ENCODE measurements around the gene APOL3.
A peak's percentile ranks its signal among the peaks of the same experiment; 100 is the strongest.
"Not testable (repeated sequence)": the region's sequence is repeated elsewhere in the genome, so short reads cannot be mapped to it uniquely, and the experiment has no call there.

APOL3 gene, protein sequence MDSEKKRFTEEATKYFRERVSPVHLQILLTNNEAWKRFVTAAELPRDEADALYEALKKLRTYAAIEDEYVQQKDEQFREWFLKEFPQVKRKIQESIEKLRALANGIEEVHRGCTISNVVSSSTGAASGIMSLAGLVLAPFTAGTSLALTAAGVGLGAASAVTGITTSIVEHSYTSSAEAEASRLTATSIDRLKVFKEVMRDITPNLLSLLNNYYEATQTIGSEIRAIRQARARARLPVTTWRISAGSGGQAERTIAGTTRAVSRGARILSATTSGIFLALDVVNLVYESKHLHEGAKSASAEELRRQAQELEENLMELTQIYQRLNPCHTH

DNA sequence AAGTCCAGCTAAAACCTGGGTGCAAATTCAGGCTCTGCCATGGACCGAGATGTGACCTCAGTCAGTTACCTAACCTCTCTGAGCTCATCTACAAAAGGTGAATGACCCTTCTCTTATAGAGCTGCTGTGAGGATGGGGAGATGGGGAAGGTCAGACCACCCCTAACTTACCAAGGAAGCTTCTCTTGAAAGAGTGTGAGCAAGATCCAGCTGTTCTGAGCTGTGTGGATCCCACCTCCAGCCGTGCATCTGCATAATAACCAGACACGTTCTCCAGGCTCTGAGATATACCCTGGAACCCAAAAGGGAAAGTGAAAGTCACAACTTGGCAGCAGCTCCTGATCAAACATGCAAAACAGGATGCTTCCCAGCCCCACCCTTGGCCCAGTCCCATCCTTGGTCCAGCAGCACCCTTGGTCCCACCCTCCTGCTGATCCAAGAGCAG lies at the start of gene APOL3:
TSS of gene APOL3 (minus strand) at position 257 of the 444 bp plus-strand sequence. CDS start 11,700 bp downstream, outside the sequence.
- Mint-ChIP-seq H3K4me3 (peak within 1 kb of the TSS; percentile 97), H3K4me1 (peaks cover 83% of the 10 kb centered on the region), H3K27me3 (no peaks in the 10 kb centered on the region), H3K9me3 (no peaks in the 10 kb centered on the region), H3K27ac (ENCODE audit: low read depth) (peak within 1 kb of the TSS; percentile 99), H3K36me3 (ENCODE audit: insufficient read depth) (peaks cover 39% of the 10 kb centered on the region)
- ATAC-seq (replicated peaks; ENCODE audit: extremely low read depth, poor library complexity, severe bottlenecking) = peak; percentile 41
- DNase-seq (ENCODE audit: low spot score in 2 of 2) = peak in 1 of 2 donors; percentile 37

DNA sequence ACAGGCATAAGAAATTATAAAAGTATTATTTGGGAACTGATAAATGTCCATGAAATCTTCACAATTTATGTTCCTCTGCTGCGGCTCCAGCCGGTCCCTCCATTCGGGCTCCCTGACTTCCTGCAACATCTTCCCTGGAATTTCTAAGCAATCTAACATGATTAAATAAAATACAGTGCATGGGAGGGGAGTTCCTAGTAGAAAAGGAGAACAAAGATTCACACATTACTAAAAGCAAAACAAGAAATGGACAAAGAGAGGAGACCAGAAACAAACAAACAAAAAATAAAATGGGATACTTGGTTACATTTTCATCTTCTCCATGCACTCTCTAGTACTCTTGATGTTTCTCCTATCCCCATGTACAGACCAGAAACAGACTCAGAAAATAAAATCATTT lies 49.7 kb upstream of the APOL3 start:
- H3K9me3 Mint-ChIP-seq = no peaks in the 10 kb centered on the region
- H3K27me3 Mint-ChIP-seq = peaks cover 70% of the 10 kb centered on the region
- H3K4me3 Mint-ChIP-seq = no peak overlapping the region
- H3K27ac Mint-ChIP-seq (ENCODE audit: low read depth) = no peak overlapping the region
- H3K4me1 Mint-ChIP-seq = peaks cover 10% of the 10 kb centered on the region
- DNase-seq (ENCODE audit: low spot score in 2 of 2) = no peak
- H3K36me3 Mint-ChIP-seq (ENCODE audit: insufficient read depth) = peaks cover 2% of the 10 kb centered on the region
- no peak for ATAC-seq (replicated peaks; ENCODE audit: extremely low read depth, poor library complexity, severe bottlenecking)

DNA sequence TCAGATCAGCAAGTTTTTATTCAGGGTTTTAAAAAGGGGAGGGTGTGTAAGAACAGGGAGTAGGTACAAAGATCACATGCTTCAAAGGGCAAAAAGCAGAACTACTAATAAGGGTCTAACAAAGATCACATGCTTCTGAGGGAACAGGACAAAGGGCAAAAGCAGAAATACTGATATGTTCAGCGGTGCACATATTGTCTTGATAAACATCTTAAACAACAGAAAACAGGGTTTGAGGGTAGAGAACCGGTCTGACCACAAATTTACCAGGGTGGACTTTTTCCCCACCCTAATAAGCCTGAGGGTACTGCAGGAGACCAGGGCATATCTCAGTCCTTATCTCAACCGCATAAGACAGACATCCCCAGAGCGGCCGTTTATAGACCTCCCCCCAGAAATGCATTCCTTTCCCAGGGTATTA lies 48.9 kb upstream of the APOL3 start:
- not testable (repeated sequence) for H3K9me3 Mint-ChIP-seq; H3K36me3 Mint-ChIP-seq (ENCODE audit: insufficient read depth); H3K4me3 Mint-ChIP-seq; DNase-seq (ENCODE audit: low spot score in 2 of 2); H3K27ac Mint-ChIP-seq (ENCODE audit: low read depth); ATAC-seq (replicated peaks; ENCODE audit: extremely low read depth, poor library complexity, severe bottlenecking)
- H3K27me3 Mint-ChIP-seq = peaks cover 68% of the 10 kb centered on the region
- peaks cover 15% of the 10 kb centered on the region for H3K4me1 Mint-ChIP-seq

DNA sequence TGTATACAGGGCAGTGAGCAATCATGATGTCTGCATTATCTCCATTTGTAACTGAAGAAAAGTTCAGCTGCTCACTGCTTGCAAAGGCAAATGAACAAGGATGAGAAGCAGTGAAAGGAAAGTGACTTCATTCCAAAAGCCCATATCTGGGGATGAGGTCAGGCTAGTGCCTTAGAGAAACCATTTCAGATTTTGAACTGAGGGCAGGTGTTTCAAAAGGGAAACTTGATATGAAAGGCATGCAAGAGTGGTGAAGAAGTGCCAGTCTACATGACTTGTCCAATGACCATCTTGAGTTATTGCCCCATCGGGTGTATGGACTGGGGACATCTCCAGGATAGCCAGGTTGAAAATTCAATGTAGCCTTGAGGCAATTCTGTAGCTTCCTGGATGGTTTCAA lies 48.4 kb upstream of the APOL3 start:
- Mint-ChIP-seq H3K9me3 (no peaks in the 10 kb centered on the region), H3K27ac (ENCODE audit: low read depth) (no peak overlapping the region), H3K4me3 (no peak overlapping the region), H3K27me3 (peaks cover 68% of the 10 kb centered on the region), H3K36me3 (ENCODE audit: insufficient read depth) (peaks cover 2% of the 10 kb centered on the region), H3K4me1 (peaks cover 18% of the 10 kb centered on the region)
- no peak for ATAC-seq (replicated peaks; ENCODE audit: extremely low read depth, poor library complexity, severe bottlenecking)
- no peak for DNase-seq (ENCODE audit: low spot score in 2 of 2)

DNA sequence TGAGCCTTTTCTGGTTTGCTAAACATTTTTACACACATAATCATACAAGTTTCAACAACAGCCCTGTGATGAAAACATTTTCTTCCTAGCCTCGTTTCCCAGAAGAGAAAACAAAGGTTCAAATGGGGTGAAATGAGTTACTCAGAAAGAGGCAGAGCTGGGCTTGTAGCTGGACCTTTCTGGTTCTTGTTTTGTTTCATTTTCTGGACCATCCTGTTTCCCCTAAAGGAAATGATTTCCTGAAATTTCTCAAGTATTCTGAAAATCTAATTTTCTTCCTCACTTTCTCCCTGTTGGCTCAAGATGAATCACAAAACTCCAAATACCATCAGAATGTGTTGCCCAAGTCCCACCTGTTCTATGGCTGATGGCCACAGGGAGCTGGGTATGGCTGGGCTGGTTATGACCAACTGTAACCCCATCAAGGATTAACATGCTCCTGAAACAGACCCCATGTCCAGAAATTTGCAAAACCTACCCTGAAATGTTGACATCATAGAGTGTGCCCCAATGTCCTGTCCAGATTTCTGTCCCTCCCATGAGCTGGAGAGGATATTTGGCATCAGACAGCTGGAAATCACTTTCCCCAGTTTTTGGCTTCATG lies 47.7 kb upstream of the APOL3 start:
- peaks cover 2% of the 10 kb centered on the region for H3K36me3 Mint-ChIP-seq (ENCODE audit: insufficient read depth)
- H3K27ac Mint-ChIP-seq (ENCODE audit: low read depth) = no peak overlapping the region

DNA sequence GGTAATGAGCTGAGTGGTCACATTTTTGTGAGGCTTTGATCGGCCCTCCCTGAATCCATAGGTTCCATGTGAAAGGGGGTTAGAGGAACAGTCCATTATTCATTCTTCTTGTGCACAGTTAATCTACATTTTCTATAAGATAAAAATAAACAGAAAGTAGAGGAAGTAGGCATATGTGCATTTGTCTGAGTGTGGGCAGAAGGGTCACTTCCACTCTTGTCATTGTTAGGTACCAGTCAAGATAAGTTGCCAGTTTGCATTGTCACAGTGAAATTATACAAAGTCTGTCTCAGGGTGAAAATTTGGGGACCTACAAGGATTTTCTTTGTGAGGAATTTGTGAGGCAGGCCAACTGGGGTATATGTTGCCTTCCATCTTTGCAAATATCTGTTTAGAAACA lies 45.7 kb upstream of the APOL3 start:
- no peak overlapping the region for H3K4me3 Mint-ChIP-seq
- H3K36me3 Mint-ChIP-seq (ENCODE audit: insufficient read depth) = peaks cover 2% of the 10 kb centered on the region
- peaks cover 65% of the 10 kb centered on the region for H3K27me3 Mint-ChIP-seq
- H3K9me3 Mint-ChIP-seq = no peaks in the 10 kb centered on the region
- ATAC-seq (replicated peaks; ENCODE audit: extremely low read depth, poor library complexity, severe bottlenecking) (no peak), DNase-seq (ENCODE audit: low spot score in 2 of 2) (no peak)
- peaks cover 13% of the 10 kb centered on the region for H3K4me1 Mint-ChIP-seq
- no peak overlapping the region for H3K27ac Mint-ChIP-seq (ENCODE audit: low read depth)

More for the DNA sequence above, 47.7 kb upstream of the APOL3 start:
- Mint-ChIP-seq H3K4me3 (no peak overlapping the region), H3K27me3 (peaks cover 68% of the 10 kb centered on the region), H3K4me1 (peaks cover 18% of the 10 kb centered on the region), H3K9me3 (no peaks in the 10 kb centered on the region)
- DNase-seq (ENCODE audit: low spot score in 2 of 2) (no peak), ATAC-seq (replicated peaks; ENCODE audit: extremely low read depth, poor library complexity, severe bottlenecking) (no peak)

DNA sequence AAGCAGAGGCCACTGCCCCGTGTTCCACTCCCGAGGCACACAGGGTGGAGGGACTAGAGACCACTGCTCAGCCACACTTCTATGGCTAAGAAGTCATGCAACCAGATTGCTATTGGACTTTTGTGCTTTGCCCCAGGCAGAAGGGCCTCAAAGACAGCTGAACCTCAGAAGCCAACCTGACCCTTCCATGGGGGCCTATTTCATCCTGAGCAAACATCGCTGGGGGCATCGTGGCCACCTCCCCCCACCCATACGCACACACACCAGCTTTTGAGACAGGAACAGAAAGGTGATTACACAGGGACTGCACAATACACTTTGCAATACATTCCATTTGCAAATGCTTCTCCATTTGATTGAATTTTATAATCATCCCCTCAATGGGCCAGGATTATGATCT lies 45.0 kb upstream of the APOL3 start:
- H3K27me3 Mint-ChIP-seq = peaks cover 58% of the 10 kb centered on the region
- not testable (repeated sequence) for H3K27ac Mint-ChIP-seq (ENCODE audit: low read depth); H3K36me3 Mint-ChIP-seq (ENCODE audit: insufficient read depth); H3K9me3 Mint-ChIP-seq; ATAC-seq (replicated peaks; ENCODE audit: extremely low read depth, poor library complexity, severe bottlenecking); DNase-seq (ENCODE audit: low spot score in 2 of 2); H3K4me1 Mint-ChIP-seq; H3K4me3 Mint-ChIP-seq

DNA sequence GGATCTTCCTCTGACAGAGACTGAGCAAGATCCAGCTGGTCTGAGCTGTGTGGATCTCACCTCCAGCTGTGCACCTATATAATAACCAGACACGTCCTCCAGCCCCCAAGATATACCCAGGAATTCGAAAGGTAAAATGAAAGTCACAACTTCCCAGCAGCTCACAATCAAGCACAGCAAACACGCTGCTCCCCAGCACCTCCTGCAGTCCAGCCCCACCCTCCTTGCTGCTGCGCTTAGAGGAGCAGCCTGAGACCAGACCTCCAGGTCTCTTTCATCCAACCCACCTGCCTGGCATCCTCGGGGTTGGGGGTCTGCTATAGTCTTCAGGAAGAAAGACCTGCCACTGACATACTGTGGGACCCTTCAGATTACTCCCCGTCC lies 44.1 kb upstream of the APOL3 start:
- Mint-ChIP-seq H3K27me3 (peaks cover 57% of the 10 kb centered on the region), H3K36me3 (ENCODE audit: insufficient read depth) (peaks cover 2% of the 10 kb centered on the region), H3K27ac (ENCODE audit: low read depth) (peak overlapping the region; percentile 47), H3K4me1 (peaks cover 8% of the 10 kb centered on the region), H3K4me3 (no peak overlapping the region), H3K9me3 (no peaks in the 10 kb centered on the region)
- no peak for ATAC-seq (replicated peaks; ENCODE audit: extremely low read depth, poor library complexity, severe bottlenecking)
- DNase-seq (ENCODE audit: low spot score in 2 of 2) = no peak

DNA sequence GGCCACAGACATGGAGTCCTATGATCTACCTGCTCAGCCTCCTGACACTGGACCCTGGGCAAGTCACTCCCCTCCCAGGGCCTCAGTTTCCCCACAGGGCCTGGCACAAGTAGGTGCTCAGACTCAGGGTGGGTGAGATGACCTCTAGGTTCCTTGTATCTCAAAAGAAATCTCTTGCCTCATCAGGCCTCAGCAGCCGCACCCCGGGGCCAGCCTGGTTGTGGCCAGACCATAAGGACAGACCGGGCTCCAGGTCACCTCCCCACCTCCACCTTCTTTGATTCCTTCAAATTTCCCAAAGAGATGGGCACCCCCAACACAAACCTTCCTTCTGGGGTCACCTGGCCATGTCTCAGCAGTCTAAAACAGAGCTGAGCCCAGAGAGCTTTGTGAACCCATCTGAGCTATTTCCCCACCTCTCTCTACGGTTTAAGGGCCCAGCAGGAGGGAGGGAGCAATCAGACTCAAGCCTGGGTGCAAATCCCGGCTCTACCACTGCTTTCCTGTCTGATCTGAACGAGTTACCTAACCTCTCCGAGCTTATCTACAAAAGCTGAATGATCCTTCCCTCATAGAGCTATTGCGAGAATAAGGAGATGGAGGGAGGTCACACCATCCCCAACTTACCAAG lies 43.6 kb upstream of the APOL3 start:
- Mint-ChIP-seq H3K4me3 (no peak overlapping the region), H3K27me3 (peaks cover 56% of the 10 kb centered on the region), H3K27ac (ENCODE audit: low read depth) (no peak overlapping the region), H3K9me3 (no peaks in the 10 kb centered on the region), H3K36me3 (ENCODE audit: insufficient read depth) (peaks cover 2% of the 10 kb centered on the region), H3K4me1 (peaks cover 8% of the 10 kb centered on the region)
- ATAC-seq (replicated peaks; ENCODE audit: extremely low read depth, poor library complexity, severe bottlenecking) (no peak), DNase-seq (ENCODE audit: low spot score in 2 of 2) (no peak)

DNA sequence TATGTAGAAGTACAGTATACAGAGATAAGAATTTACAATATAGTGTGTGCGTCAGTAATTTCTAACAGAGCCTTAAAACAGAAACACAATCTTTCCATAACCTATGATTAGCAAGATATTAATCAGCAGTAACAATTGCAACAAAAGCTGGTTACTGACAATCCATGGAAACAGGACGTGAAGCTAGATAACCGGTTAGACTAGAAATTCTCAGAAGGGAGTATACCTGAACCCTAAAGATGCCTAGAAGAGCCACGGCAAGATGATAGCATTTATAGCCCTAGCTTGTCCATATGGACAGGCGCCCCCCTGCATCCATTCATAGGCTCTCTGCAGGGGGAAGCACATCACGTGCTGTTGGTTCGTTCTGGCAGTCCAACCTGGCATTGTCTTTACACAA lies 42.9 kb upstream of the APOL3 start:
- not testable (repeated sequence) for DNase-seq (ENCODE audit: low spot score in 2 of 2); H3K4me1 Mint-ChIP-seq; H3K36me3 Mint-ChIP-seq (ENCODE audit: insufficient read depth); H3K4me3 Mint-ChIP-seq; H3K9me3 Mint-ChIP-seq; ATAC-seq (replicated peaks; ENCODE audit: extremely low read depth, poor library complexity, severe bottlenecking); H3K27ac Mint-ChIP-seq (ENCODE audit: low read depth)
- peaks cover 56% of the 10 kb centered on the region for H3K27me3 Mint-ChIP-seq

DNA sequence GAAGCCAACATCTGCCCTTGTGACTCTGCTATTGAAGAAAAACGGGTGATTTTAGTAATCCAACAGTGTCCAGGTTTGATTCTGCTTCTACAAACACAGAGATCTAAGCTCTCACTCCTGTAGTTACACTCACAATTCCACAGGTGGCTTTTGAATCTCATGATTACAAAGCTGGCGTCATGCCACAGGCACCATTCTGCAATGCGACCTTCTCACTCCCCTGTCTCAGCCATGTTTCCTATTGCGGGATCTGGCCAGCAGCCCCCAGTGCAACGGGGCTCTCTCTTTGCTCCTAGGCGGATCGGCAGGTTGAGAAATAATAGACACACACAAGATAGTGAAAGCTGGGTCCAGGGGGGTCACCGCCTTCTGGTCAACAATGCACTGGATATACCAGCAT lies 42.4 kb upstream of the APOL3 start:
- DNase-seq (ENCODE audit: low spot score in 2 of 2); H3K9me3 Mint-ChIP-seq; H3K4me1 Mint-ChIP-seq; H3K27ac Mint-ChIP-seq (ENCODE audit: low read depth); H3K4me3 Mint-ChIP-seq; ATAC-seq (replicated peaks; ENCODE audit: extremely low read depth, poor library complexity, severe bottlenecking); H3K36me3 Mint-ChIP-seq (ENCODE audit: insufficient read depth): not testable (repeated sequence)
- peaks cover 60% of the 10 kb centered on the region for H3K27me3 Mint-ChIP-seq

DNA sequence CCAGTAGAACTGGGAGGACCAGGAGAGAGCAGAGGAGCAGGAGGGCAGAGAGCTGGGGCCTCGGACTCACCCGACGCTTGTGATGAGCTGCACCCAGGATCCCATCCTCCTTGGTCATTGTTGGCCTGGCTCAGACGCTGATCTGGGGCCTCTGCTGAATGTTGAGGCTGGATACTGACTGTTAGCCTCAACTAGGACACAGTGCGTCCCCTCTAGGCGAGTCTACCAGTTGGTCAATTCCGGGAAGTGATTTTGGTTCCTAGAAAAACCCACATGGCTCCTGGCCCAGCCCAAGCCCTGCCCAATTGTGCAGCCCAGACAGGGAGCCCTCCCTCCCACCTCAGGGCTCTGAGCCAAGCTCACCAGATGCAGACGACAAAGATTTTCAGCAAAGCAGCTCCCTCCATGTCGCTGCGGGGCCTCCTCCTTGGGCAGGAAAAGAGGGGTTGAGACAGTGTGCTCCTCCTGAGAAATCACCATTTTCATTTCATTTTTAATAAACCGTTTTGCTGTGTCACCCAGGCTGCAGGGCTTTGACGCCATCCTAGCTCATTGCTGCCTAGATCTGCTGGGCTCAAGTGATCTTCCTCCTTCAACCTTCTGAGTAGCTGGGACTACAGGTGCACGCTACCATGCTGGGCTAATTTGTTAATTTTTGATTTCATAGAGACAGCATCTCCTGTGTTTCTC lies 41.2 kb upstream of the APOL3 start, which contains the start of gene APOL4:
TSS of gene APOL4 (minus strand) at position 180 of the 690 bp plus-strand sequence. CDS start at position 105, 75 bp downstream.
- Mint-ChIP-seq H3K27ac (ENCODE audit: low read depth) (no peak within 1 kb of the TSS), H3K36me3 (ENCODE audit: insufficient read depth) (peaks cover 2% of the 10 kb centered on the region), H3K9me3 (no peaks in the 10 kb centered on the region), H3K27me3 (peaks cover 68% of the 10 kb centered on the region), H3K4me3 (no peak within 1 kb of the TSS), H3K4me1 (peaks cover 8% of the 10 kb centered on the region)
- ATAC-seq (replicated peaks; ENCODE audit: extremely low read depth, poor library complexity, severe bottlenecking) = no peak
- DNase-seq (ENCODE audit: low spot score in 2 of 2) = no peak

Measured in central memory CD8-positive, alpha-beta T cell (primary cell).